SK-N-SH (cell line): ENCODE data around the gene MOCOS. TPM values are rescaled to one million over a fixed set of nuclear protein-coding genes. Genes with fewer than 3 reads are reported as not detected.

ENCODE experiments used
- CTCF ChIA-PET: fragments of 300-600, 350-600 bp; formaldehyde crosslinking; extraction: SDS; loops from one replicate; lab custom pipeline; 2021; lab: Yijun Ruan, JAX
- POLR2A ChIA-PET: fragments of 350-600 bp; sonication (Branson Sonifier 250); formaldehyde crosslinking; extraction: SDS; loops from one replicate; lab custom pipeline; 2020; ENCODE audit warnings: antibody characterized with exemption, inconsistent platforms; lab: Yijun Ruan, JAX
- DNase-seq: peaks from one replicate; pipeline ENCODE4 v3.0.0; 2012
- H2AFZ ChIP-seq: fragments of 200-600 bp; sonication (generic); 2 replicates; pipeline ENCODE4 v1.8.1; 2016; ENCODE audit warnings: antibody characterized with exemption, mild to moderate bottlenecking, low read depth
- H3F3A ChIP-seq: fragments of 200-600 bp; sonication (generic); replicated peaks from 2 replicates; pipeline ENCODE3; 2016; ENCODE audit warnings: antibody characterized with exemption, mild to moderate bottlenecking; ENCODE audit not compliant: insufficient read depth
- H3K27ac ChIP-seq, 2 experiments: fragments of 200-500 bp in 1 of 2; fragments of 200-600 bp in 1 of 2; sonication (Bioruptor generic) in 1 of 2; sonication (generic), shearing (Covaris generic) in 1 of 2; 2 replicates each; pipeline versions ENCODE4 v1.5.1 to v1.6.1; 2014 to 2016; ENCODE audit warnings: low read depth in 2 of 2, inconsistent platforms in 1 of 2, low read length in 1 of 2, mild to moderate bottlenecking in 1 of 2, mixed read lengths in 1 of 2
- H3K27me3 ChIP-seq: fragments of 200-600 bp; sonication (generic), shearing (Covaris generic); 2 replicates; pipeline ENCODE4 v1.6.1; 2016; ENCODE audit warnings: mixed run types; ENCODE audit not compliant: insufficient read depth
- H3K36me3 ChIP-seq, 2 experiments: fragments of 200-500 bp in 1 of 2; fragments of 200-600 bp in 1 of 2; sonication (Bioruptor generic) in 1 of 2; sonication (generic) in 1 of 2; replicated peaks in 1 of 2; 2 replicates each; pipeline versions ENCODE3 to v1.5.1; 2014 to 2016; ENCODE audit warnings: low read length in 1 of 2, mild to moderate bottlenecking in 1 of 2; ENCODE audit not compliant: insufficient read depth in 2 of 2, control insufficient read depth in 1 of 2
- H3K4me1 ChIP-seq, 2 experiments: fragments of 200-500 bp in 1 of 2; fragments of 200-600 bp in 1 of 2; sonication (Bioruptor generic) in 1 of 2; sonication (generic), shearing (Covaris generic) in 1 of 2; 2 replicates each; pipeline versions ENCODE4 v1.5.1 to v1.6.1; 2014 to 2016; ENCODE audit warnings: low read depth in 1 of 2, low read length in 1 of 2, mixed run types in 1 of 2; ENCODE audit not compliant: insufficient read depth in 2 of 2, control insufficient read depth in 1 of 2
- H3K4me2 ChIP-seq: fragments of 200-600 bp; sonication (generic), shearing (Covaris generic); 2 replicates; pipeline ENCODE4 v1.6.1; 2017; ENCODE audit warnings: mixed run types
- H3K4me3 ChIP-seq, 2 experiments: fragments of 200-500 bp in 1 of 2; fragments of 200-600 bp in 1 of 2; sonication (Bioruptor generic) in 1 of 2; sonication (generic), shearing (Covaris generic) in 1 of 2; 2 replicates each; pipeline versions ENCODE4 v1.5.1 to v1.8.1; 2014 to 2016; ENCODE audit warnings: low read depth in 2 of 2, inconsistent platforms in 1 of 2, low read length in 1 of 2, mild to moderate bottlenecking in 1 of 2, mixed read lengths in 1 of 2, moderate library complexity in 1 of 2
- H3K79me2 ChIP-seq: fragments of 200-600 bp; sonication (generic); 2 replicates; pipeline ENCODE4 v1.8.1; 2017; ENCODE audit warnings: mild to moderate bottlenecking; ENCODE audit not compliant: insufficient read depth
- H3K9ac ChIP-seq: fragments of 200-600 bp; sonication (generic); 2 replicates; pipeline ENCODE4 v1.6.1; 2017; ENCODE audit warnings: mixed run types
- H3K9me2 ChIP-seq: fragments of 200-600 bp; sonication (generic); 2 replicates; pipeline ENCODE4 v1.6.1; 2017; ENCODE audit warnings: mixed run types
- H3K9me3 ChIP-seq: fragments of 200-600 bp; sonication (generic); 2 replicates; pipeline ENCODE4 v1.6.1; 2017; ENCODE audit warnings: mixed run types, mild to moderate bottlenecking, moderate library complexity
- H4K20me1 ChIP-seq: fragments of 200-600 bp; sonication (generic); 2 replicates; pipeline ENCODE4 v1.6.1; 2017; ENCODE audit warnings: mild to moderate bottlenecking, mixed run types; ENCODE audit not compliant: insufficient read depth
- CHD2 ChIP-seq: fragments of 150-350 bp; IDR thresholded peaks from 2 replicates; pipeline ENCODE4 v1.6.1; 2018; ENCODE audit warnings: low read length; ENCODE audit not compliant: partially characterized antibody
- ELF1 ChIP-seq: IDR thresholded peaks from 2 replicates; pipeline ENCODE4 v1.4.0; 2012
- EP300 ChIP-seq, 2 experiments: IDR thresholded peaks; 2 replicates each; pipeline versions ENCODE4 v1.4.0 to v1.6.1; 2012; ENCODE audit warnings: borderline replicate concordance in 1 of 2, low read depth in 1 of 2, low read length in 1 of 2
- EZH2phosphoT487 ChIP-seq: fragments of 200-600 bp; sonication (generic); IDR thresholded peaks from 2 replicates; pipeline ENCODE4 v1.6.1; 2017; ENCODE audit warnings: low read depth, mixed run types, mild to moderate bottlenecking, antibody characterized with exemption, moderate library complexity, borderline replicate concordance
- FOSL2 ChIP-seq: IDR thresholded peaks from 2 replicates; pipeline ENCODE4 v1.4.0; 2012; ENCODE audit warnings: low read depth, mild to moderate bottlenecking, moderate library complexity, borderline replicate concordance
- FOXJ3 ChIP-seq: sonication (generic); formaldehyde crosslinking; IDR thresholded peaks from 2 replicates; pipeline ENCODE4 v1.5.1; 2020; ENCODE audit warnings: mild to moderate bottlenecking, missing genetic modification reagents
- FOXM1 ChIP-seq: IDR thresholded peaks from 2 replicates; pipeline ENCODE4 v1.4.0; 2012; ENCODE audit warnings: low read depth, mild to moderate bottlenecking
- GABPA ChIP-seq: IDR thresholded peaks from 2 replicates; pipeline ENCODE4 v1.4.0; 2012; ENCODE audit warnings: low read depth, mild to moderate bottlenecking
- JUND ChIP-seq: IDR thresholded peaks from 2 replicates; pipeline ENCODE4 v1.4.0; 2012
- MAX ChIP-seq: IDR thresholded peaks from 2 replicates; pipeline ENCODE4 v1.4.0; 2012; ENCODE audit warnings: low read depth
- MXI1 ChIP-seq: IDR thresholded peaks from 2 replicates; pipeline ENCODE4 v1.6.1; 2012; ENCODE audit warnings: mild to moderate bottlenecking, low read depth, low read length, improper control_type of control experiment
- NFIC ChIP-seq: IDR thresholded peaks from 2 replicates; pipeline ENCODE4 v1.4.0; 2012; ENCODE audit warnings: borderline replicate concordance
- NRF1 ChIP-seq: IDR thresholded peaks from 2 replicates; pipeline ENCODE4 v1.6.1; 2012; ENCODE audit warnings: low read depth, mild to moderate bottlenecking, low read length
- RAD21 ChIP-seq: IDR thresholded peaks from 2 replicates; pipeline ENCODE4 v1.6.1; 2012; ENCODE audit warnings: mild to moderate bottlenecking, low read length
- RXRA ChIP-seq: IDR thresholded peaks from 2 replicates; pipeline ENCODE4 v1.4.0; 2012; ENCODE audit warnings: low read depth, mild to moderate bottlenecking, borderline replicate concordance
- TAF1 ChIP-seq: IDR thresholded peaks from 2 replicates; pipeline ENCODE4 v1.6.1; 2012; ENCODE audit warnings: low read depth, mild to moderate bottlenecking, low read length, moderate library complexity, borderline replicate concordance
- TEAD4 ChIP-seq: IDR thresholded peaks from 2 replicates; pipeline ENCODE4 v1.4.0; 2012; ENCODE audit warnings: mild to moderate bottlenecking, borderline replicate concordance; ENCODE audit not compliant: insufficient read depth
- USF2 ChIP-seq: fragments of 150-350 bp; IDR thresholded peaks from 2 replicates; pipeline ENCODE4 v1.6.1; 2017; ENCODE audit warnings: antibody characterized with exemption, low read length, low read depth, borderline replicate concordance
- ZBTB33 ChIP-seq: IDR thresholded peaks from 2 replicates; pipeline ENCODE4 v1.4.0; 2012; ENCODE audit warnings: low read depth, borderline replicate concordance
- WGBS: methylation state at CpG from one replicate; pipeline ENCODE4 v1.1.6; 2017; ENCODE audit warnings: low lambda C conversion rate; 5-methylcytosine and 5-hydroxymethylcytosine counted together
- polyA plus RNA-seq, 3 experiments: library from polyadenylated mRNA; depleted of rRNA; stranded (reverse); fragments of >200 nt; gene quantifications; 2 replicates each; pipeline ENCODE4 v1.2.3, GENCODE V29; 2012
- TF ChIP-seq, protein P1 (sequence below): IDR thresholded peaks from 2 replicates; pipeline ENCODE4 v1.4.0; 2012; ENCODE audit warnings: low read depth, borderline replicate concordance
- TF ChIP-seq, protein P2 (sequence below): IDR thresholded peaks from 2 replicates; pipeline ENCODE4; 2012
- TF ChIP-seq, protein P3 (sequence below): fragments of 200-600 bp; sonication (generic); IDR thresholded peaks from 2 replicates; pipeline ENCODE4 v1.6.1; 2017; ENCODE audit warnings: antibody characterized with exemption, mild to moderate bottlenecking, moderate library complexity

The MOCOS gene
- polyA plus RNA-seq, 1 of the 3 experiments (the other 2 are of a cell fraction): 1.2 TPM

GRCh38 chr18:36188916-36189315 is 1.6 kb downstream of the MOCOS start (continued):
- TF ChIP-seq TEAD4 (no peak), NRF1 (no peak), EP300 (IDR thresholded peaks at IDR 0.05; ENCODE audit: borderline replicate concordance in 1 of 2, low read depth in 1 of 2, low read length in 1 of 2) (no peak), EZH2phosphoT487 (no peak), FOXM1 (no peak), JUND (no peak), GABPA (no peak), MXI1 (no peak)
- TF ChIP-seq, protein P1, sequence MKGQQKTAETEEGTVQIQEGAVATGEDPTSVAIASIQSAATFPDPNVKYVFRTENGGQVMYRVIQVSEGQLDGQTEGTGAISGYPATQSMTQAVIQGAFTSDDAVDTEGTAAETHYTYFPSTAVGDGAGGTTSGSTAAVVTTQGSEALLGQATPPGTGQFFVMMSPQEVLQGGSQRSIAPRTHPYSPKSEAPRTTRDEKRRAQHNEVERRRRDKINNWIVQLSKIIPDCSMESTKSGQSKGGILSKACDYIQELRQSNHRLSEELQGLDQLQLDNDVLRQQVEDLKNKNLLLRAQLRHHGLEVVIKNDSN: no peak
- TF ChIP-seq, protein P2, sequence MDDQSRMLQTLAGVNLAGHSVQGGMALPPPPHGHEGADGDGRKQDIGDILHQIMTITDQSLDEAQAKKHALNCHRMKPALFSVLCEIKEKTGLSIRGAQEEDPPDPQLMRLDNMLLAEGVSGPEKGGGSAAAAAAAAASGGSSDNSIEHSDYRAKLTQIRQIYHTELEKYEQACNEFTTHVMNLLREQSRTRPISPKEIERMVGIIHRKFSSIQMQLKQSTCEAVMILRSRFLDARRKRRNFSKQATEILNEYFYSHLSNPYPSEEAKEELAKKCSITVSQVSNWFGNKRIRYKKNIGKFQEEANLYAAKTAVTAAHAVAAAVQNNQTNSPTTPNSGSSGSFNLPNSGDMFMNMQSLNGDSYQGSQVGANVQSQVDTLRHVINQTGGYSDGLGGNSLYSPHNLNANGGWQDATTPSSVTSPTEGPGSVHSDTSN: no peak

GRCh38 chr18:36189486-36189885 is 2.2 kb downstream of the MOCOS start:
- no peaks in the 10 kb centered on the region for H3K9me3 ChIP-seq
- H2AFZ ChIP-seq: no peak overlapping the region
- TF ChIP-seq GABPA (no peak), USF2 (no peak), MAX (no peak)
- no peaks in the 10 kb centered on the region for H3F3A ChIP-seq
- ChIA-PET CTCF (interaction anchor here (1.0 to 1.1 kb wide), 2 partner anchors 13 to 94 kb away, joined by 3 to 4 read pairs; no protein-coding TSS in a partner anchor), POLR2A (no interaction called here)
- H3K4me3 ChIP-seq: no peak overlapping the region
- no peaks in the 10 kb centered on the region for H4K20me1 ChIP-seq
- no peaks in the 10 kb centered on the region for H3K79me2 ChIP-seq
- H3K27ac ChIP-seq: no peak overlapping the region
- H3K27me3 ChIP-seq: no peaks in the 10 kb centered on the region
- DNase-seq: no peak
- peaks cover 0 to 7% of the 10 kb centered on the region in 2 experiments; a peak in 1 of 4 replicates for H3K4me1 ChIP-seq
- no peak overlapping the region for H3K9ac ChIP-seq
- no peak overlapping the region for H3K4me2 ChIP-seq
- no peaks in the 10 kb centered on the region for H3K36me3 ChIP-seq
- no peaks in the 10 kb centered on the region for H3K9me2 ChIP-seq
- 85% methylated on average over 4 of the region's 4 CpGs for WGBS

GRCh38 chr18:36191286-36191685 is 4.0 kb downstream of the MOCOS start:
- ChIA-PET POLR2A (no interaction called here), CTCF (no interaction called here)
- H4K20me1 ChIP-seq: no peaks in the 10 kb centered on the region
- no peaks in the 10 kb centered on the region for H3K36me3 ChIP-seq
- H3K4me1 ChIP-seq: peaks cover 0 to 6% of the 10 kb centered on the region in 2 experiments; a peak in 1 of 4 replicates
- H3F3A ChIP-seq: no peaks in the 10 kb centered on the region
- H2AFZ ChIP-seq: no peak overlapping the region
- no peak overlapping the region for H3K4me2 ChIP-seq
- no peaks in the 10 kb centered on the region for H3K27me3 ChIP-seq
- H3K4me3 ChIP-seq: no peak overlapping the region
- 88% methylated on average over 3 of the region's 3 CpGs for WGBS
- DNase-seq: no peak
- H3K9me2 ChIP-seq: no peaks in the 10 kb centered on the region
- H3K27ac ChIP-seq: no peak overlapping the region
- no peak overlapping the region for H3K9ac ChIP-seq
- no peaks in the 10 kb centered on the region for H3K9me3 ChIP-seq
- no peaks in the 10 kb centered on the region for H3K79me2 ChIP-seq
- TF ChIP-seq, protein P3, sequence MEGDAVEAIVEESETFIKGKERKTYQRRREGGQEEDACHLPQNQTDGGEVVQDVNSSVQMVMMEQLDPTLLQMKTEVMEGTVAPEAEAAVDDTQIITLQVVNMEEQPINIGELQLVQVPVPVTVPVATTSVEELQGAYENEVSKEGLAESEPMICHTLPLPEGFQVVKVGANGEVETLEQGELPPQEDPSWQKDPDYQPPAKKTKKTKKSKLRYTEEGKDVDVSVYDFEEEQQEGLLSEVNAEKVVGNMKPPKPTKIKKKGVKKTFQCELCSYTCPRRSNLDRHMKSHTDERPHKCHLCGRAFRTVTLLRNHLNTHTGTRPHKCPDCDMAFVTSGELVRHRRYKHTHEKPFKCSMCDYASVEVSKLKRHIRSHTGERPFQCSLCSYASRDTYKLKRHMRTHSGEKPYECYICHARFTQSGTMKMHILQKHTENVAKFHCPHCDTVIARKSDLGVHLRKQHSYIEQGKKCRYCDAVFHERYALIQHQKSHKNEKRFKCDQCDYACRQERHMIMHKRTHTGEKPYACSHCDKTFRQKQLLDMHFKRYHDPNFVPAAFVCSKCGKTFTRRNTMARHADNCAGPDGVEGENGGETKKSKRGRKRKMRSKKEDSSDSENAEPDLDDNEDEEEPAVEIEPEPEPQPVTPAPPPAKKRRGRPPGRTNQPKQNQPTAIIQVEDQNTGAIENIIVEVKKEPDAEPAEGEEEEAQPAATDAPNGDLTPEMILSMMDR: no peak
- TF ChIP-seq FOSL2 (no peak), ELF1 (no peak), ZBTB33 (no peak), RXRA (no peak), RAD21 (no peak), CHD2 (no peak), TAF1 (no peak), FOXJ3 (CRISPR knock-in tag) (no peak), NFIC (no peak)
